GM13977 (cell line): ENCODE measurements around the gene LTBP1.

Source experiments
- DNase-seq: peaks from one replicate; pipeline ENCODE4 v3.0.0; 2012; ENCODE audit warnings: low spot score
- in situ Hi-C: fragments of 300-500 bp; cut with MboI; formaldehyde crosslinking; loops from one replicate; pipeline ENCODE4 v1.12.0; 2022; ENCODE audit warnings: low sequenced_read_pairs, low pct_unique_long_range_greater_than_20kb, mixed read lengths, inconsistent platforms; ENCODE audit not compliant: unreplicated experiment
- TF ChIP-seq, protein P1 (sequence below): IDR thresholded peaks from 2 replicates; pipeline ENCODE4 v1.5.1; 2012; ENCODE audit warnings: mild to moderate bottlenecking, control low read depth; ENCODE audit not compliant: insufficient read depth; ENCODE audit errors: extremely low read depth, missing control alignments

LTBP1 gene

DNA sequence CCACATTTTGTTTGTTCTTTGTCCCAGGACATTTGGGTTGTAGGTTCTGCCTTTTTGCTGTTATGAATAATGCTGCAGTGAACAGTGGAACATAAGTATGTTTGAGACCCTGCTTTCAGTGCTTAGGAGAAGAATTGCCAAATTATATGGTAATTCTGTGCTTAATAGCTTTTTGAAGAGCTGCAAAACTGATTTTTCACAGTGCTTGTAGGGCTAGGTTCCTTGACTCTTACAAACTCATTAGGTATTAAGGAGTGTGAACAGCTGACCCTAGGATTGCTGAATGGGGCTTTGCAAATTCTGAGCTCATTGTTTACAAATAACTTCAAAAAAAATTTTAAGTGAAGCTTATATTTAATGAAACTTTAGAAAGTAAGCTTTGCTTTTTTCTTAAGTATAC lies 154.2 kb downstream of the LTBP1 start:
- TF ChIP-seq, protein P1, sequence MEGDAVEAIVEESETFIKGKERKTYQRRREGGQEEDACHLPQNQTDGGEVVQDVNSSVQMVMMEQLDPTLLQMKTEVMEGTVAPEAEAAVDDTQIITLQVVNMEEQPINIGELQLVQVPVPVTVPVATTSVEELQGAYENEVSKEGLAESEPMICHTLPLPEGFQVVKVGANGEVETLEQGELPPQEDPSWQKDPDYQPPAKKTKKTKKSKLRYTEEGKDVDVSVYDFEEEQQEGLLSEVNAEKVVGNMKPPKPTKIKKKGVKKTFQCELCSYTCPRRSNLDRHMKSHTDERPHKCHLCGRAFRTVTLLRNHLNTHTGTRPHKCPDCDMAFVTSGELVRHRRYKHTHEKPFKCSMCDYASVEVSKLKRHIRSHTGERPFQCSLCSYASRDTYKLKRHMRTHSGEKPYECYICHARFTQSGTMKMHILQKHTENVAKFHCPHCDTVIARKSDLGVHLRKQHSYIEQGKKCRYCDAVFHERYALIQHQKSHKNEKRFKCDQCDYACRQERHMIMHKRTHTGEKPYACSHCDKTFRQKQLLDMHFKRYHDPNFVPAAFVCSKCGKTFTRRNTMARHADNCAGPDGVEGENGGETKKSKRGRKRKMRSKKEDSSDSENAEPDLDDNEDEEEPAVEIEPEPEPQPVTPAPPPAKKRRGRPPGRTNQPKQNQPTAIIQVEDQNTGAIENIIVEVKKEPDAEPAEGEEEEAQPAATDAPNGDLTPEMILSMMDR = no peak
- no peak for DNase-seq
- in situ Hi-C loops = no loop called here

DNA sequence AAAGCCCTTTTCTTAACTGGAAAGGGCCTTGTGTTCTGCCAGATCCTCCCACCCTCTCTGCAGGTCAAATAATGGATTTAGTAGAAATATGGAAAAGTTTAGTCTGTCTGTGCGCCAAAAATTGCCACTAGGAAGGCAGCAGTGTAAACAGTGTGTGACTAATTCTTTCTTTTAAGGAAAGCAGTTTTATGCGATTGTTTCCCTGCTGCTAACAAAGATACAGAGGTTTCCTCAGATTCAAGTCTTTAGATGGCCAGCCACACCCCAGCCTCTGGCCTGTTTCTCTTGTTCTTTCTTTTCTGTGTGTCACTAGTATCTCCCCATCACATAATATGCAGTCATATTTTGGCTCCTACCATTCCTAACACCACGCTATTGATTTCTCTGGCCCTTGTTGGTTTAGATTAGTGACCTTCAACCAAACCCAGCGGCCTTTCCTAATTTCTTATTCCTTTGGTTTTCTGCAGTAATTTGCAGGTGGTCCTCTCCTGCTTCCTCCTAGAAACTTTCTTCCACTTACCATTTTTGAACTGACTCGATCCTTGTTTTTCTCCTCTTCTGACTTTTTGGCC lies 157.4 kb downstream of the LTBP1 start:
- in situ Hi-C loops = no loop called here
- no peak for DNase-seq
- TF ChIP-seq, protein P1 = no peak

DNA sequence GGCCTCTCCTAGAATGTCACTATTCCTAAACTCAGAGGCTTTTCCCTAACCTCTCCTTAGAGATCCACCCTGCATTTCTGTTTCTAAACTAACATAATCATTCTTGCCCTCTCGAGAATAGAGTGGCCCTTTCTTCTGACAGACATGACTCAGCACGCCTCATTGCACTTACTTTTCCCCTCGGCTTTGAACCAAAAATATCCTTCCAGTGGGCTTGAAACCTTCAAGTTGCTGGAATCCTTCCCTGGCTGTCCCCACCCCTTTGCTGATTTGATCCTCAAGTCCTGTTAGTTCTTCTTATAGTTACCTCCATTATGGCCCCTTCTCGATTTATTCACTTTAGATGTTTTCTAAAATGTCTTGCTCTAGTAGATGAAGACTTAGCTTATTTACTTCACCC lies 158.0 kb downstream of the LTBP1 start:
- TF ChIP-seq, protein P1 = no peak
- no peak for DNase-seq
- in situ Hi-C loops = no loop called here

DNA sequence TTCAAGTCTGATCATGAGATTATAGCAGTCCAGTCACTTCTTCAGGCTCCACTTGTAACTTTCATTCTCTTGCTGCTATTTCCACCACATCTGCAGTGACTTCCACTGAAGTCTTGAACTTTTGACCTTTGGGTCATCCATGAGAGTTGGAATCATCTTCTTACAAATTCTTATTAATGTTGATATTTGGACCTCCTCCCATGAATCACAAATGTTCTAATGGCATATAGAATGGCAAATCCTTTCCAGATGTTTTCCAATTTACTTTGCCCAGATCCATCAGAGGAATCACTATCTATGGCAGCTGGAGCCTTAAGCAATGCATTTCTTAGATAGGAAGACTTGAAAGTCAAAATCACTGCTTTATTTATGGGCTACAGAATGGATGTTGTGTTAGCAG lies 159.4 kb downstream of the LTBP1 start:
- no peak for DNase-seq
- TF ChIP-seq, protein P1 = no peak
- in situ Hi-C loops = no loop called here

DNA sequence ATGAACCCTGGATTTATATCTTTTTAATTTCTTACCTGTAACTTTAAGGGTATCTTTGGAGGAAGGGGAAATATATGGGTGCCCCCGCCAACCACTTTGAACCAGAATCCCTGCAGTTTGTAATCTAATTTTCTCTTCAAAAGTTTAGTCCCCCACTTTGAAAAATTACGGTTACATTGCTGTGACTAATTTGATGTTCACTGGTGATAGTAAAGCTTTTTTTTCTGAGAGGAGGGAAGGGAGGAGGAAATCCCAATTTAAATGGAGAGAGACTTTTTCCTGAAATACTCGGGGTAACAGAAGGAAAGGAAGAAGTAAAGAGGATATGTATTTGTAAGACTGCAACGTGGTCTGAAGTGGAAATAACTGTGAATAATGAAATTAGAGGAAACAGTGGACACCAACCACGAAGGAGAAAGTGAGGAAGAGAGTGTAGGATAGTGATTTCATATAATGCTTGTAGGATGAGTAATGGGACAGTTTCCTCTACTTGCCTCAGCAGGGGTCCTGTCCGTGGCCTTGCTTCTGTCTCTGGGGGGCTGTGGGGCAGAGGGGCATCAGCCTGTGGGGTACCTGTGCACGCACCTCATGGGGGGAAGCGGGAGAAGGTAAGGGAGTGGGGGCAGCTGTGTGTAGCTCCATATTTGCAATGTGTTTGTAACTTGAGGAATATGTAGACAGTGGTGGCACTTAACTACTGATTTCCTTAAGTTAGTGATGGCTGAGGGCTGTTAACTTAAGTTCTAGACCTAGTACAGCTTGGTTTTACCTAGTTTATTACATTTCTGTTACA lies 161.1 kb downstream of the LTBP1 start:
- in situ Hi-C loops = no loop called here
- DNase-seq = no peak
- TF ChIP-seq, protein P1 = no peak

DNA sequence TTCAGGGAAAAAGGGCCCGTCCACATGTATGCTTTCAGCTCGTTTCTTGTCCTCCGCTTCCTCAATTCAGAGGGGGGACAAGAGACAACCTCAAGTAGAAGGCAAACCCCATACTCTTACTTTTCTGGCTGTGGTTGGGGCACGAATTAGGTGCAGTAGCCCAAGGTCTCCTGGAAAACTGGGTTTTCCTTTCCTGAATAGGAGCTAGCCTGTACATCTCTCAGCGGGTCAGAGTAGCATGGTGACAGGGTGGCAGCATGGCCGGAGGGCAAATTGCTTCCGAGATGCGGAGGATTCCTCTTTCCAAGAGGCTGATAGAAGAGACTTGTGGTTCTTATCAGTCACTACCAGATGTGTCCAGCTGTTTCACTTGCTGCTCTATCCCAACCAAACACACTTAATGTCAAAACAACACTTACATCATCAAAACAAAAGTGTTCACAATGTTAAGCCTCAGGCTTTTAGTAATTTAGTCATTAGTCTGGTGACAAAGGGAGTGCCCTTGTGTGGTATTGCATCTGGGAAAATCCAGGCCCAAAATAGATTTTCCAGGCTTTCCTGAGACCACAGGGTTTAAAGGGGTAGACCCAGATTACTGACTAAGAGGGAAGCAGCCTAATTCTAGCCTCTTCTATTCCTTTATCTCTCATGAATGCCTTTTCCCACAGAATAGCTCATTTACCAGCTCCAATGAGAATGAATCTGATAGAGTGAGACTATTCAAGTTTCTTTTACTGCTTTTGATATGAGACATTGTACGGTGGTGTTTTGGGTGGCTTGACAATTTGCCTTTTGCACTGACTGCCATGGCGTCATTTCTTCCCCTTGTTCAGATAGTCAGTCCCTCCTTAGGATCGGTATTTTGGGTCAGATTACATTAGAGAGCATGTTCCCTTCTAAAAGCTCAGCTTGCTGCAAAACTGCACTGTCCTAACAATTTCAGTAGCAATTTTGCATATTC lies 162.0 kb downstream of the LTBP1 start:
- no peak for DNase-seq
- TF ChIP-seq, protein P1 = no peak
- in situ Hi-C loops = no loop called here
